Endodermal cell (in vitro differentiated cells): ENCODE measurements around the gene NGRN. TPM values are rescaled to one million over a fixed set of nuclear protein-coding genes. Genes with fewer than 3 reads are reported as not detected.

Experiments used
- DNase-seq: peaks from one replicate; pipeline ENCODE4 v3.0.0-alpha.2; 2017
- H3K27ac ChIP-seq: 2 replicates; pipeline ENCODE4 v1.5.1; 2013; ENCODE audit warnings: mild to moderate bottlenecking, low read depth, low read length, moderate library complexity
- H3K27me3 ChIP-seq: 2 replicates; pipeline ENCODE4 v1.6.1; 2013; ENCODE audit warnings: mild to moderate bottlenecking, low read length, moderate library complexity; ENCODE audit not compliant: insufficient read depth, control insufficient read depth, poor library complexity, severe bottlenecking
- H3K36me3 ChIP-seq: 2 replicates; pipeline ENCODE4 v1.7.0; 2013; ENCODE audit warnings: mild to moderate bottlenecking, low read length, moderate library complexity; ENCODE audit not compliant: control insufficient read depth, insufficient read depth
- H3K4me1 ChIP-seq: one replicate; pipeline ENCODE4 v1.7.0; 2013; ENCODE audit warnings: low read length; ENCODE audit not compliant: control insufficient read depth, insufficient read depth
- H3K4me3 ChIP-seq: 2 replicates; pipeline ENCODE4 v1.5.1; 2013; ENCODE audit warnings: mild to moderate bottlenecking, low read length, moderate library complexity
- H3K9ac ChIP-seq: 2 replicates; pipeline ENCODE4 v1.6.1; 2013; ENCODE audit warnings: mild to moderate bottlenecking, low read length, moderate library complexity; ENCODE audit not compliant: poor library complexity, severe bottlenecking; ENCODE audit errors: extremely low read depth
- H3K9me3 ChIP-seq: 2 replicates; pipeline ENCODE4 v1.6.1; 2013; ENCODE audit warnings: mild to moderate bottlenecking, low read length, moderate library complexity; ENCODE audit not compliant: control insufficient read depth
- H3K27ac Mint-ChIP-seq: 2 replicates; pipeline ENCODE4 v1.8.0; 2020; ENCODE audit warnings: mixed read lengths
- H3K27me3 Mint-ChIP-seq: 2 replicates; pipeline ENCODE4 v1.8.0; 2021; ENCODE audit warnings: mild to moderate bottlenecking, mixed read lengths; ENCODE audit not compliant: insufficient read depth
- H3K36me3 Mint-ChIP-seq: 2 replicates; pipeline ENCODE4 v1.8.0; 2020; ENCODE audit warnings: low read depth, mixed read lengths
- H3K4me1 Mint-ChIP-seq: 2 replicates; pipeline ENCODE4 v1.8.0; 2020; ENCODE audit warnings: mixed read lengths
- H3K4me3 Mint-ChIP-seq: 2 replicates; pipeline ENCODE4 v1.8.0; 2020; ENCODE audit warnings: mild to moderate bottlenecking, moderate library complexity, mixed read lengths
- H3K9me3 Mint-ChIP-seq: 2 replicates; pipeline ENCODE4 v1.8.0; 2020; ENCODE audit warnings: mild to moderate bottlenecking, mixed read lengths
- CTCF ChIP-seq: fragments of 200-600 bp; sonication (generic); conservative IDR thresholded peaks from 2 replicates; pipeline ENCODE4 v1.5.0; 2021; ENCODE audit warnings: antibody characterized with exemption, mild to moderate bottlenecking
- WGBS, 2 experiments: methylation state at CpG; one replicate each; pipeline versions ENCODE4 v1.1.5 to v1.1.7; 2013; ENCODE audit warnings: missing lambda C conversion rate in 2 of 2, mixed read lengths in 1 of 2; ENCODE audit not compliant: insufficient coverage in 1 of 2, insufficient read length in 1 of 2; 5-methylcytosine and 5-hydroxymethylcytosine counted together
- total RNA-seq, 2 donors: library from RNA; stranded (reverse); fragmentation: NEBNext Ultra II Directional in 1 of 2; extraction: Animal tissue kit (Norgen Biotek cat#: 25700) in 1 of 2; gene quantifications; 2 replicates in 1 of 2; 3 replicates in 1 of 2; pipeline ENCODE4 v1.2.1, GENCODE V29; 2021

Gene NGRN
- total RNA-seq, 2 donors from 2014 or later, result 89.3 to 103 TPM

- no peak for DNase-seq
- Mint-ChIP-seq H3K4me3 (no peak overlapping the region), H3K4me1 (peaks cover 10% of the 10 kb centered on the region), H3K27ac (no peak overlapping the region), H3K36me3 (peaks cover 14% of the 10 kb centered on the region), H3K27me3 (no peaks in the 10 kb centered on the region), H3K9me3 (no peaks in the 10 kb centered on the region)
- Histone ChIP-seq H3K4me3 (no peak overlapping the region), H3K4me1 (no peaks in the 10 kb centered on the region), H3K9me3 (no peaks in the 10 kb centered on the region), H3K27me3 (no peaks in the 10 kb centered on the region), H3K27ac (no peak overlapping the region), H3K9ac (no peak overlapping the region), H3K36me3 (peaks cover 9% of the 10 kb centered on the region)
- WGBS, 2 experiments, result 94 to 95% methylated on average over 9 to 12 of the region's 12 CpGs
- no peak for TF ChIP-seq CTCF
Observed at GRCh38 chr15:90230071-90230494, 35.4 kb upstream of the NGRN start.

- TF ChIP-seq CTCF, result no peak
- Mint-ChIP-seq H3K9me3 (no peaks in the 10 kb centered on the region), H3K27ac (no peak overlapping the region), H3K27me3 (no peaks in the 10 kb centered on the region), H3K4me3 (no peak overlapping the region), H3K36me3 (peaks cover 14% of the 10 kb centered on the region), H3K4me1 (peaks cover 10% of the 10 kb centered on the region)
- 94 to 100% methylated on average over 8 of the region's 8 CpGs for WGBS, 2 experiments
- Histone ChIP-seq H3K9me3 (no peaks in the 10 kb centered on the region), H3K9ac (no peak overlapping the region), H3K36me3 (peaks cover 9% of the 10 kb centered on the region), H3K4me3 (no peak overlapping the region), H3K27me3 (no peaks in the 10 kb centered on the region), H3K27ac (no peak overlapping the region), H3K4me1 (no peaks in the 10 kb centered on the region)
- no peak for DNase-seq
Observed at GRCh38 chr15:90230610-90231009, 34.9 kb upstream of the NGRN start.

DNA sequence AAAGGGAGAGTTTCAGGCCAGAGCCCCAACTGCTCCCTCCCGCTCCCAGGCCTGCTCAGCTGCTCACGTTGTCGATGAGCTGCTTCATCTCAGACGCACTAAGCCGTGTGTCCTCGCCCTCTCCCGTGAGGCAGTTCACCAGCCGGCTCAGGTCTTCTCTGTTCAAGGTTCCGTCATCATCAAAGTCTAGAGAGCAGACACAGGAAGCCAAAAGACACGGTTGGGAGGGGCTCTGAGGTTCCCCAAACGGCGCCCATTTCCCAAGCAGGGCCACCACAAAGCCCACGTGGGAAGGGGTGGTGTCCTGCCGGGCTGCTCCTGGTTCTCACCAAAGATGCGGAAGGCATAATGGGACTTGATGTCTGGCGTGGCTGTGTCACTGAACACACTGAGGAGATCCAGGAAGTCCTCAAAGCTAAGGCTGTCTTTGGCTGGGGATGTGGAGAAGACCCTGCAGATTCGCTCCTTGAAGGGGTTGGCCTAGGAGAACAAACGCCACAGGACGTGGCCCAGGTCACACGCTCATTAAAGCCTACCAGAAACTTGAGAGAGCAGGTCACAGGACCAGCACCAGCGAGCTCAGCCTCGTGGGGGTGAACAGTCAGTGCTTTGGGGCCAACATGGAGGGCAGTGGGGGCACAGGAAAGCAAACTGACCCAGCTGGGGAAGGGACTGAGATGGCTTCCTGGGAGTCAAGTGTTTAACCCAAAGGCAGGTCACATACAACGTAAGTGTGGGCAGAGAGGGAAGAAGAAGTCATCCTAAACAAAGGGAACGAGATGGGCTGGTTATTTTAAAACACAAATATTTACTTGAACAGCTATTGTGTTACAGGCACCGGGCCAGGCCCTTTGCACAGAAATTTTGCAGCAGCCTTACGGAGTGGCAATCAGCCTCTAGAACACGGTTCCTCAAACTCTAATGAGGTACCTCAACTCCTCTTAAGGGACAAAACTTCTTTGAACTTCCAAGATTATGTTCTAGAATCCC lies 34.1 kb upstream of the NGRN start:
- no peaks in the 10 kb centered on the region for H3K27me3 Mint-ChIP-seq
- H3K36me3 ChIP-seq, result peaks cover 6% of the 10 kb centered on the region
- no peaks in the 10 kb centered on the region for H3K4me1 ChIP-seq
- peak overlapping the region; percentile 15 for H3K4me3 Mint-ChIP-seq
- H3K27me3 ChIP-seq, result no peaks in the 10 kb centered on the region
- H3K9ac ChIP-seq, result no peak overlapping the region
- H3K9me3 Mint-ChIP-seq, result no peaks in the 10 kb centered on the region
- no peak for DNase-seq
- H3K27ac Mint-ChIP-seq, result no peak overlapping the region
- H3K4me3 ChIP-seq, result no peak overlapping the region
- H3K9me3 ChIP-seq, result no peaks in the 10 kb centered on the region
- H3K4me1 Mint-ChIP-seq, result peaks cover 10% of the 10 kb centered on the region
- H3K27ac ChIP-seq, result no peak overlapping the region
- TF ChIP-seq CTCF, result no peak
- H3K36me3 Mint-ChIP-seq, result peaks cover 9% of the 10 kb centered on the region
- 91 to 95% methylated on average over 18 to 27 of the region's 27 CpGs for WGBS, 2 experiments
